Measurements from ENCODE around the gene EYA3.

DNA sequence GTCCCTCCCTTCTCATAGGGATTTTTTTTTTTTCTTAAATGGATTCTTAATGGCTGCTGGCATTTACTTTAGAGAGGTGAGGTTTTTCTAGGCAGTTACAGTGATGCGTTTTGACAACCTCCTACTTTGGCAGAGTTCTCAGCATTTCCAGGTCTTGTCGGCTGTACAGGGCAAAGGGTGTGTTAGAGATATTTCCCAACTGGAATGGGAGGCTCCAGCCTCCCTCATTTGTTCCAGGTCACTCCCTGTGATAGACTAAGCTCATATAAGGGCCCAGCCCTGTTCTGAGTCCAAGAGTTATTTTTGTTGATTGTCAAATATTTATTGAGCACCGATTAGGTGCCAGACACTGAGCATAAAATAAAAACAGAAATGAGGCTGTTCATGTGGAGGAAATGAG lies 136.3 kb downstream of the EYA3 start:
- TF ChIP-seq EZH2 (IDR thresholded peaks at IDR 0.05; ENCODE audit: insufficient read depth, low read length), result no peak
- TF ChIP-seq, protein P1, sequence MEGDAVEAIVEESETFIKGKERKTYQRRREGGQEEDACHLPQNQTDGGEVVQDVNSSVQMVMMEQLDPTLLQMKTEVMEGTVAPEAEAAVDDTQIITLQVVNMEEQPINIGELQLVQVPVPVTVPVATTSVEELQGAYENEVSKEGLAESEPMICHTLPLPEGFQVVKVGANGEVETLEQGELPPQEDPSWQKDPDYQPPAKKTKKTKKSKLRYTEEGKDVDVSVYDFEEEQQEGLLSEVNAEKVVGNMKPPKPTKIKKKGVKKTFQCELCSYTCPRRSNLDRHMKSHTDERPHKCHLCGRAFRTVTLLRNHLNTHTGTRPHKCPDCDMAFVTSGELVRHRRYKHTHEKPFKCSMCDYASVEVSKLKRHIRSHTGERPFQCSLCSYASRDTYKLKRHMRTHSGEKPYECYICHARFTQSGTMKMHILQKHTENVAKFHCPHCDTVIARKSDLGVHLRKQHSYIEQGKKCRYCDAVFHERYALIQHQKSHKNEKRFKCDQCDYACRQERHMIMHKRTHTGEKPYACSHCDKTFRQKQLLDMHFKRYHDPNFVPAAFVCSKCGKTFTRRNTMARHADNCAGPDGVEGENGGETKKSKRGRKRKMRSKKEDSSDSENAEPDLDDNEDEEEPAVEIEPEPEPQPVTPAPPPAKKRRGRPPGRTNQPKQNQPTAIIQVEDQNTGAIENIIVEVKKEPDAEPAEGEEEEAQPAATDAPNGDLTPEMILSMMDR (IDR thresholded peaks at IDR 0.05; ENCODE audit: insufficient read depth, low read depth, low read length), result no peak
